HepG2 (cell line): ENCODE measurements around the gene EEFSEC. TPM values are rescaled to one million over a fixed set of nuclear protein-coding genes. Genes with fewer than 3 reads are reported as not detected.

Experiments used
- ATAC-seq: fragments of 200-7000 bp; cut with Tn5 transposase; 3 replicates; pipeline ENCODE4 v1.9.1; 2020; ENCODE audit warnings: mild to moderate bottlenecking, moderate library complexity
- BruUV-seq: library from RNA; stranded (reverse); fragments of 400-500 nt; replicated peaks from 2 replicates; lab custom pipeline; 2021; lab: Mats Ljungman, UMichigan
- CTCF ChIA-PET: fragments of 300-600 bp; formaldehyde crosslinking; extraction: SDS; loops from one replicate; lab custom pipeline; 2021; ENCODE audit warnings: low total read pairs, inconsistent platforms, low intra/inter-chr PET ratio; lab: Yijun Ruan, JAX
- POLR2A ChIA-PET: fragments of 350-600 bp; sonication (Branson Sonifier 250); formaldehyde crosslinking; loops from one replicate; lab custom pipeline; 2020; ENCODE audit warnings: antibody characterized with exemption, inconsistent platforms; lab: Yijun Ruan, JAX
- DNase-seq: peaks from one replicate; pipeline ENCODE4 v3.0.0-alpha.2; 2015; ENCODE audit warnings: low spot score
- FAIRE-seq: peaks from 3 replicates; lab custom pipeline; 2011; peaks lifted over from hg19 to GRCh38; lab: Jason Lieb, UNC
- H2AFZ ChIP-seq: one replicate; pipeline ENCODE4 v1.6.1; 2011; ENCODE audit warnings: low read length, inconsistent platforms
- H3K27ac ChIP-seq: fragments of 300-600 bp; 3 replicates; pipeline ENCODE4 v1.8.0; 2011; ENCODE audit warnings: mixed run types, mild to moderate bottlenecking, mixed read lengths, low read length, inconsistent platforms; ENCODE audit not compliant: insufficient read depth; ENCODE audit errors: extremely low read length
- H3K27me3 ChIP-seq, 2 experiments: fragments of 200-600 bp in 1 of 2; 2 replicates in 1 of 2; 3 replicates in 1 of 2; pipeline versions ENCODE4 v1.6.0 to v1.8.0; 2011; ENCODE audit warnings: low read length in 2 of 2, mild to moderate bottlenecking in 2 of 2, moderate library complexity in 2 of 2, inconsistent platforms in 1 of 2; ENCODE audit not compliant: insufficient read depth in 2 of 2, control insufficient read depth in 1 of 2
- H3K36me3 ChIP-seq, 2 experiments: fragments of 200-600 bp in 1 of 2; replicated peaks in 1 of 2; 2 replicates in 1 of 2; 3 replicates in 1 of 2; pipeline versions ENCODE4 v1.5.1 to v1.8.0; 2011; ENCODE audit warnings: low read length in 2 of 2, inconsistent platforms in 1 of 2; ENCODE audit not compliant: insufficient read depth in 2 of 2, control insufficient read depth in 1 of 2
- H3K4me1 ChIP-seq: 2 replicates; pipeline ENCODE4 v1.5.1; 2012; ENCODE audit warnings: low read length, inconsistent platforms; ENCODE audit not compliant: insufficient read depth
- H3K4me2 ChIP-seq: 2 replicates; pipeline ENCODE4 v1.6.0; 2011; ENCODE audit warnings: low read depth, low read length, inconsistent platforms
- H3K4me3 ChIP-seq, 3 experiments: fragments of 200-600 bp in 1 of 3; sonication (generic), shearing (Covaris generic) in 1 of 3; replicated peaks in 1 of 3; 2 replicates each; pipeline ENCODE4 v1.5.1; 2011 to 2016; ENCODE audit warnings: low read length in 3 of 3, inconsistent platforms in 2 of 3, low read depth in 2 of 3, mild to moderate bottlenecking in 2 of 3, control low read depth in 1 of 3, mixed read lengths in 1 of 3; ENCODE audit not compliant: insufficient read depth in 1 of 3
- H3K79me2 ChIP-seq: one replicate; pipeline ENCODE4 v1.6.1; 2011; ENCODE audit warnings: low read length, inconsistent platforms; ENCODE audit not compliant: insufficient read depth
- H3K9ac ChIP-seq: 2 replicates; pipeline ENCODE4 v1.6.0; 2011; ENCODE audit warnings: mild to moderate bottlenecking, low read depth, low read length, inconsistent platforms; ENCODE audit not compliant: insufficient read depth
- H3K9me3 ChIP-seq: 2 replicates; pipeline ENCODE4 v1.5.1; 2012; ENCODE audit warnings: mild to moderate bottlenecking, low read length
- H4K20me1 ChIP-seq: 2 replicates; pipeline ENCODE4 v1.6.0; 2011; ENCODE audit warnings: inconsistent platforms, mild to moderate bottlenecking, low read length, moderate library complexity; ENCODE audit not compliant: insufficient read depth
- EHMT2 ChIP-seq: fragments of 200-600 bp; sonication (generic); IDR thresholded peaks from 2 replicates; pipeline ENCODE4 v1.7.0; 2017; ENCODE audit warnings: antibody characterized with exemption, low read depth, low read length, borderline replicate concordance
- NCOR1 ChIP-seq: fragments of 200-600 bp; sonication (generic); IDR thresholded peaks from 2 replicates; pipeline ENCODE4 v1.7.0; 2017; ENCODE audit warnings: antibody characterized with exemption, low read length, borderline replicate concordance
- NFYB ChIP-seq: sonication (generic); formaldehyde crosslinking; IDR thresholded peaks from 2 replicates; pipeline ENCODE4 v1.4.0; 2020; ENCODE audit warnings: missing genetic modification reagents
- SIN3A ChIP-seq: IDR thresholded peaks from 2 replicates; pipeline ENCODE4 v1.6.1; 2011; ENCODE audit warnings: low read depth, mild to moderate bottlenecking, control low read depth, low read length, borderline replicate concordance
- ZNF235 ChIP-seq: sonication (generic); formaldehyde crosslinking; IDR thresholded peaks from 2 replicates; pipeline ENCODE4 v1.8.1; 2023; ENCODE audit warnings: mild to moderate bottlenecking, missing genetic modification reagents, borderline replicate concordance
- ZNF678 ChIP-seq: sonication (generic); formaldehyde crosslinking; IDR thresholded peaks from 2 replicates; pipeline ENCODE4 v1.4.0; 2020; ENCODE audit warnings: mild to moderate bottlenecking, missing genetic modification reagents
- WGBS: methylation state at CpG from one replicate; pipeline ENCODE4 v1.1.6; 2017; ENCODE audit warnings: low lambda C conversion rate; 5-methylcytosine and 5-hydroxymethylcytosine counted together
- in situ Hi-C: cut with HindIII; loops from 2 replicates; pipeline ENCODE4 v1.10.0; 2017; ENCODE audit warnings: low pct_unique_long_range_greater_than_20kb; ENCODE audit not compliant: extremely low pct_ligation_motif_present
- intact Hi-C: fragments of 100-400 bp; cut with micrococcal nuclease; formaldehyde crosslinking; loops from one replicate; pipeline ENCODE4 v1.10.0; 2022; ENCODE audit not compliant: unreplicated experiment
- polyA plus RNA-seq, 8 experiments: library from polyadenylated mRNA; depleted of rRNA in 3 of 8; stranded (reverse) in 7 of 8; unstranded in 1 of 8; fragments of >200 nt; fragmentation: Illumina TruSeq in 4 of 8; extraction: Trizol in 4 of 8; gene quantifications; 2 replicates each; pipeline versions ENCODE4 v1.2.1 to v1.2.3, GENCODE V29; 2011 to 2016; ENCODE audit warnings: low read depth in 4 of 8, missing spikeins in 1 of 8, mixed read lengths in 1 of 8; ENCODE audit not compliant: insufficient read depth in 1 of 8
- total RNA-seq, 5 experiments: library from RNA; depleted of rRNA; stranded (reverse); fragments of >200 nt; fragmentation: Illumina TruSeq; extraction: Trizol; gene quantifications; 2 replicates each; pipeline ENCODE4 v1.2.3, GENCODE V29; 2016; ENCODE audit warnings: low read depth in 1 of 5
- TF ChIP-seq, protein P1 (sequence below): sonication (generic); formaldehyde crosslinking; IDR thresholded peaks from 2 replicates; pipeline ENCODE4 v1.8.0; 2022; ENCODE audit warnings: mild to moderate bottlenecking, missing genetic modification reagents
- TF ChIP-seq, protein P2 (sequence below): IDR thresholded peaks from 2 replicates; pipeline ENCODE4 v1.6.1; 2016; ENCODE audit warnings: low read depth, missing genetic modification reagents, missing compliant biosample characterization
- TF ChIP-seq, protein P3 (sequence below): sonication (generic); formaldehyde crosslinking; IDR thresholded peaks from 2 replicates; pipeline ENCODE4 v1.5.0; 2020; ENCODE audit warnings: mild to moderate bottlenecking, missing genetic modification reagents

Gene EEFSEC
- total and polyA plus RNA-seq, 2 of the 13 experiments (the other 11 are each of a cell fraction or from before 2014, with no cell fraction given) = 6.4 to 24.2 TPM

DNA sequence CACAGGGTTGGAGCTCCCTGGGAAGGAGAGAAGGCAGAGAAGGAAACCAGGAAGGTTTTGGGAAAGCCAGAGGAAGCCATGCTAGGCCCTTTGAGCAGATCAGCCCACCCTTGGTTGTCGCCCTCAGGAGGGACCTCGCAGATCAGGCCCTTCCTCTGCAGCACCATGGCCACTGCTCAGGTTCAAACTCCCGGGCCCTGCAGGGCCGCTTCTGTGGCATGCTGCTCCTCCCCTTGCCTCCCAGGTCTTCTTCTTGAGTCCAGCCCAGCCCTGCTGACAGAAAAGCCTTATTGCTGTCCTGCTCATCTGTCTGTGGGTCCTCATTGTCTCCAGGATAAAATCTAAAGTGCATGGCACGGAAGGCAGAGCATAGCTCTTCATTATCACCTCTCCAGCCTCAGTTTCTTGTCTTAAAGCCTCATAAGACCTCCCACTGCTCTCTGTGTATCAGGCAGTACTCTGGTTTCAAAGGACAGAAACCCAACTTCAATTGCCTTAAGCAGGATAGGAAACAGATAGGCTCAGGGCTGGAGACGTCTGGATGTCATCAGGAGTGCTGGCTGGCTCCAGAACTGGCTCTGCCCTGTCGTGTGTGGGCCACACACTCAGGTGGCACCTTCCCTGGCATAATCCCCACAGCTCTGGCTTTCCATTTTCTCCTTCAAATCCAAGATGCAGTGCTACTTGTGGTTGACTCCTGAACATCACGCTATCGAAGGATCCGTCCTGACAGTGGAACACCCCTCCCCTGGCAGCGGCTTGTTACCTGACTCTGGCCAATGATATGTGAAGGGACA, 118.5 kb downstream of the EEFSEC start:
- 87% methylated on average over 8 of the region's 11 CpGs for WGBS
- BruUV-seq = no TSS peak
- TF ChIP-seq ZNF678 (CRISPR knock-in tag) = no peak
- no peak for TF ChIP-seq NFYB (CRISPR knock-in tag)
- no peak for TF ChIP-seq NCOR1
- TF ChIP-seq EHMT2 = no peak
- TF ChIP-seq, protein P1, sequence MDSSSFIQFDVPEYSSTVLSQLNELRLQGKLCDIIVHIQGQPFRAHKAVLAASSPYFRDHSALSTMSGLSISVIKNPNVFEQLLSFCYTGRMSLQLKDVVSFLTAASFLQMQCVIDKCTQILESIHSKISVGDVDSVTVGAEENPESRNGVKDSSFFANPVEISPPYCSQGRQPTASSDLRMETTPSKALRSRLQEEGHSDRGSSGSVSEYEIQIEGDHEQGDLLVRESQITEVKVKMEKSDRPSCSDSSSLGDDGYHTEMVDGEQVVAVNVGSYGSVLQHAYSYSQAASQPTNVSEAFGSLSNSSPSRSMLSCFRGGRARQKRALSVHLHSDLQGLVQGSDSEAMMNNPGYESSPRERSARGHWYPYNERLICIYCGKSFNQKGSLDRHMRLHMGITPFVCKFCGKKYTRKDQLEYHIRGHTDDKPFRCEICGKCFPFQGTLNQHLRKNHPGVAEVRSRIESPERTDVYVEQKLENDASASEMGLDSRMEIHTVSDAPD (CRISPR knock-in tag) = no peak
- no peak for TF ChIP-seq SIN3A
- TF ChIP-seq, protein P2, sequence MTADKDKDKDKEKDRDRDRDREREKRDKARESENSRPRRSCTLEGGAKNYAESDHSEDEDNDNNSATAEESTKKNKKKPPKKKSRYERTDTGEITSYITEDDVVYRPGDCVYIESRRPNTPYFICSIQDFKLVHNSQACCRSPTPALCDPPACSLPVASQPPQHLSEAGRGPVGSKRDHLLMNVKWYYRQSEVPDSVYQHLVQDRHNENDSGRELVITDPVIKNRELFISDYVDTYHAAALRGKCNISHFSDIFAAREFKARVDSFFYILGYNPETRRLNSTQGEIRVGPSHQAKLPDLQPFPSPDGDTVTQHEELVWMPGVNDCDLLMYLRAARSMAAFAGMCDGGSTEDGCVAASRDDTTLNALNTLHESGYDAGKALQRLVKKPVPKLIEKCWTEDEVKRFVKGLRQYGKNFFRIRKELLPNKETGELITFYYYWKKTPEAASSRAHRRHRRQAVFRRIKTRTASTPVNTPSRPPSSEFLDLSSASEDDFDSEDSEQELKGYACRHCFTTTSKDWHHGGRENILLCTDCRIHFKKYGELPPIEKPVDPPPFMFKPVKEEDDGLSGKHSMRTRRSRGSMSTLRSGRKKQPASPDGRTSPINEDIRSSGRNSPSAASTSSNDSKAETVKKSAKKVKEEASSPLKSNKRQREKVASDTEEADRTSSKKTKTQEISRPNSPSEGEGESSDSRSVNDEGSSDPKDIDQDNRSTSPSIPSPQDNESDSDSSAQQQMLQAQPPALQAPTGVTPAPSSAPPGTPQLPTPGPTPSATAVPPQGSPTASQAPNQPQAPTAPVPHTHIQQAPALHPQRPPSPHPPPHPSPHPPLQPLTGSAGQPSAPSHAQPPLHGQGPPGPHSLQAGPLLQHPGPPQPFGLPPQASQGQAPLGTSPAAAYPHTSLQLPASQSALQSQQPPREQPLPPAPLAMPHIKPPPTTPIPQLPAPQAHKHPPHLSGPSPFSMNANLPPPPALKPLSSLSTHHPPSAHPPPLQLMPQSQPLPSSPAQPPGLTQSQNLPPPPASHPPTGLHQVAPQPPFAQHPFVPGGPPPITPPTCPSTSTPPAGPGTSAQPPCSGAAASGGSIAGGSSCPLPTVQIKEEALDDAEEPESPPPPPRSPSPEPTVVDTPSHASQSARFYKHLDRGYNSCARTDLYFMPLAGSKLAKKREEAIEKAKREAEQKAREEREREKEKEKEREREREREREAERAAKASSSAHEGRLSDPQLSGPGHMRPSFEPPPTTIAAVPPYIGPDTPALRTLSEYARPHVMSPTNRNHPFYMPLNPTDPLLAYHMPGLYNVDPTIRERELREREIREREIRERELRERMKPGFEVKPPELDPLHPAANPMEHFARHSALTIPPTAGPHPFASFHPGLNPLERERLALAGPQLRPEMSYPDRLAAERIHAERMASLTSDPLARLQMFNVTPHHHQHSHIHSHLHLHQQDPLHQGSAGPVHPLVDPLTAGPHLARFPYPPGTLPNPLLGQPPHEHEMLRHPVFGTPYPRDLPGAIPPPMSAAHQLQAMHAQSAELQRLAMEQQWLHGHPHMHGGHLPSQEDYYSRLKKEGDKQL (CRISPR knock-in tag) = no peak
- TF ChIP-seq, protein P3, sequence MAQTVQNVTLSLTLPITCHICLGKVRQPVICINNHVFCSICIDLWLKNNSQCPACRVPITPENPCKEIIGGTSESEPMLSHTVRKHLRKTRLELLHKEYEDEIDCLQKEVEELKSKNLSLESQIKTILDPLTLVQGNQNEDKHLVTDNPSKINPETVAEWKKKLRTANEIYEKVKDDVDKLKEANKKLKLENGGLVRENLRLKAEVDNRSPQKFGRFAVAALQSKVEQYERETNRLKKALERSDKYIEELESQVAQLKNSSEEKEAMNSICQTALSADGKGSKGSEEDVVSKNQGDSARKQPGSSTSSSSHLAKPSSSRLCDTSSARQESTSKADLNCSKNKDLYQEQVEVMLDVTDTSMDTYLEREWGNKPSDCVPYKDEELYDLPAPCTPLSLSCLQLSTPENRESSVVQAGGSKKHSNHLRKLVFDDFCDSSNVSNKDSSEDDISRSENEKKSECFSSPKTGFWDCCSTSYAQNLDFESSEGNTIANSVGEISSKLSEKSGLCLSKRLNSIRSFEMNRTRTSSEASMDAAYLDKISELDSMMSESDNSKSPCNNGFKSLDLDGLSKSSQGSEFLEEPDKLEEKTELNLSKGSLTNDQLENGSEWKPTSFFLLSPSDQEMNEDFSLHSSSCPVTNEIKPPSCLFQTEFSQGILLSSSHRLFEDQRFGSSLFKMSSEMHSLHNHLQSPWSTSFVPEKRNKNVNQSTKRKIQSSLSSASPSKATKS (CRISPR knock-in tag) = no peak
- TF ChIP-seq ZNF235 (CRISPR knock-in tag) = no peak
- Histone ChIP-seq H3K4me2 (no peak overlapping the region), H3K27me3 (no peaks in the 10 kb centered on the region), H3K79me2 (no peaks in the 10 kb centered on the region), H3K27ac (no peak overlapping the region), H3K9me3 (no peaks in the 10 kb centered on the region), H2AFZ (no peak overlapping the region), H3K4me3 (no peak overlapping the region), H3K9ac (no peak overlapping the region), H4K20me1 (no peaks in the 10 kb centered on the region), H3K4me1 (no peaks in the 10 kb centered on the region), H3K36me3 (peaks cover 8 to 21% of the 10 kb centered on the region in 2 experiments; a peak in 2 of 5 replicates)
- ChIA-PET CTCF (no interaction called here), POLR2A (no interaction called here)
- intact Hi-C loops (no loop called here), in situ Hi-C loops (no loop called here)
- FAIRE-seq (no peak), ATAC-seq (no peak), DNase-seq (no peak)
